ENCODE data around the gene NT5C.
"Not testable (repeated sequence)": the region's sequence is repeated elsewhere in the genome, so short reads cannot be mapped to it uniquely, and the experiment has no call there.

NT5C gene

GRCh38 chr17:75142236-75142971 lies 10.9 kb upstream of the NT5C start:
- DNase-seq = no peak

GRCh38 chr17:75138519-75138918 lies 7.0 kb upstream of the NT5C start:
- no peak for DNase-seq

GRCh38 chr17:75137762-75138161 lies 6.2 kb upstream of the NT5C start:
- DNase-seq = not testable (repeated sequence)

- no peak for DNase-seq
Observed at GRCh38 chr17:75135946-75136345, 4.4 kb upstream of the NT5C start.

- DNase-seq = no peak
Observed at GRCh38 chr17:75135452-75135851, 3.9 kb upstream of the NT5C start.

- not testable (repeated sequence) for DNase-seq
Observed at GRCh38 chr17:75133607-75134347, 2.2 kb upstream of the NT5C start.

- DNase-seq = no peak
Observed at GRCh38 chr17:75133001-75133400, 1.5 kb upstream of the NT5C start.

- not testable (repeated sequence) for DNase-seq
Observed at GRCh38 chr17:75132018-75133000, 767 bp upstream of the NT5C start.

GRCh38 chr17:75130632-75131277 lies 787 bp downstream of the NT5C start:
- DNase-seq = peak; percentile 78

GRCh38 chr17:75130059-75130631 lies 1.4 kb downstream of the NT5C start:
- no peak for DNase-seq

GRCh38 chr17:75129576-75129975 lies 2.0 kb downstream of the NT5C start:
- DNase-seq = no peak

- DNase-seq = no peak
Observed at GRCh38 chr17:75128694-75129505, 2.6 kb downstream of the NT5C start.

- not testable (repeated sequence) for DNase-seq
Observed at GRCh38 chr17:75127936-75128335, 3.6 kb downstream of the NT5C start.

GRCh38 chr17:75126954-75127353 lies 4.6 kb downstream of the NT5C start:
- no peak for DNase-seq

- DNase-seq = no peak
Observed at GRCh38 chr17:75125984-75126383, 5.6 kb downstream of the NT5C start.

GRCh38 chr17:75124819-75125162 lies 6.8 kb downstream of the NT5C start:
- DNase-seq = no peak

- DNase-seq = peak; percentile 60
Observed at GRCh38 chr17:75124041-75124818, 7.3 kb downstream of the NT5C start.

- DNase-seq = no peak
Observed at GRCh38 chr17:75118307-75118706, 13.2 kb downstream of the NT5C start.

- no peak for DNase-seq
Observed at GRCh38 chr17:75116737-75117136, 14.8 kb downstream of the NT5C start.

GRCh38 chr17:75115555-75115954 lies 16.0 kb downstream of the NT5C start:
- no peak for DNase-seq
